ENCODE data around the gene SIRT2. TPM values are rescaled to one million over a fixed set of nuclear protein-coding genes. Genes with fewer than 3 reads are reported as not detected.

SIRT2 gene
- total and polyA plus RNA-seq, 2 of the 8 experiments (the other 6 are each of a cell fraction or from before 2014, with no cell fraction given), result 6.5 to 10.0 TPM

DNA sequence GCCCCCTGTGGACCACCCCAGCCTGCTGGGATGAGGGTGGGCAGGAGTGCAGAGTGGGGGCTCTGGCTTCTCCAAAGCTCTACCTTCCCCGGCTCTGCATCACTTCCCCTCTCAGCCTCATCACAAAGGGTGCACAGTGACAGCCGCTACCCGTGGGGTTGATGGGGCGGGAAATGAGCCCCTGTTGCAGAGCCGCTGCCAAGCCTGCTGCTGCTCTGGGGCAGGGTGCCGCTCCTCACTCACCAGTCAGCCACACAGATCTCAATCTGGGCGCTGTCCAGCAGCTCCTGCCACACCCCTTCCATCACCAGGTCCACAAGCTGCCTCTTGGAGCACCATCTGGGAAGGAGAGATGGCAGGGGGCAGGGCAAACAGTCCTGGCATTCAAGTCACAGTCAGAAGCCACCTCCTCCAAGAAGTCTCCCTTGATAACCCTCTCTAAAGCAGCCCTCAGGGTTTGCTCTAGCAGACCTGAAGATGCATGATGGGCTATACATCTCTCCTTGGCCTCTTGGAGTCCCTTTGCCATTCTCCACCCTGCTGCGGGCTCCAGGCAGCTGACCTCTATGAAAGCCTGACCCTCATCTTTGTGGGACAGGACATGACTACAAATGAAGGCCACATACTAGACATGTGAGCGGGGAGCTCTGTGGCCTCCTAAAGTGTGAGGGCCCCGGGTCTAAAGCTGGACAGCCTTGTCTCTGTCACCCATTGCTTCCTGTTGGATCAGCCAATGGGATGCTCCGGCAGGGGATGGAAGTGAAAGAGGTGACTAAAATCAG is 47.0 kb upstream of the SIRT2 start:
- Histone ChIP-seq H2AK5ac (ENCODE audit: low read depth, low read length) (no peak overlapping the region), H2BK120ac (replicated peaks; ENCODE audit: low read depth, low read length) (no peak overlapping the region), H3K18ac (ENCODE audit: extremely low read depth, low read length) (no peak overlapping the region), H3K23me2 (ENCODE audit: low read depth, low read length) (peaks cover 5% of the 10 kb centered on the region; the same call in 1 of the 2 replicates), H3K56ac (replicated peaks; ENCODE audit: insufficient read length, low read depth, low read length) (no peak overlapping the region), H3K4me2 (ENCODE audit: insufficient read depth in 1 of 2, low read depth in 2 of 2, low read length in 2 of 2) (no peak overlapping the region), H3K14ac (ENCODE audit: insufficient read length) (no peak overlapping the region), H3K4me3 (ENCODE audit: extremely low read depth in 1 of 4, insufficient read depth in 2 of 4, low read depth in 3 of 4, low read length in 4 of 4) (no peak overlapping the region), H3K23ac (ENCODE audit: insufficient read length) (no peak overlapping the region), H3K9me3 (ENCODE audit: insufficient read depth in 2 of 2, low read depth in 1 of 2, low read length in 1 of 2) (no peaks in the 10 kb centered on the region), H4K5ac (ENCODE audit: insufficient read length, low read depth, low read length) (no peak overlapping the region), H3K27me3 (replicated peaks in 1 of 4; ENCODE audit: control insufficient read depth in 3 of 4, extremely low read depth in 1 of 4, insufficient read depth in 3 of 4, low read length in 3 of 4) (peaks cover 0 to 3% (median under 1%) of the 10 kb centered on the region in 4 experiments; a peak in 1 of 7 replicates), H3K79me2 (ENCODE audit: control insufficient read depth in 1 of 2, insufficient read depth in 2 of 2, low read length in 2 of 2) (no peaks in the 10 kb centered on the region), H4K91ac (replicated peaks; ENCODE audit: insufficient read length, low read length) (no peak overlapping the region), H2BK15ac (ENCODE audit: low read length) (no peak overlapping the region), H3K36me3 (ENCODE audit: control insufficient read depth in 2 of 4, insufficient read depth in 4 of 4, low read length in 3 of 4) (peaks cover 0 to 4% (median 0%) of the 10 kb centered on the region in 4 experiments; a peak in 3 of 8 replicates), H3K79me1 (ENCODE audit: low read depth, low read length) (no peaks in the 10 kb centered on the region), H3K9ac (replicated peaks in 1 of 4; ENCODE audit: extremely low read depth in 1 of 4, low read depth in 3 of 4, low read length in 3 of 4) (no peak overlapping the region), H2AFZ (ENCODE audit: low read length) (no peak overlapping the region), H3K4me1 (replicated peaks in 1 of 4; ENCODE audit: control insufficient read depth in 3 of 4, insufficient read depth in 4 of 4, low read length in 3 of 4) (peaks cover 0 to 5% (median 0%) of the 10 kb centered on the region in 4 experiments; a peak in 3 of 7 replicates), H2BK20ac (ENCODE audit: low read length) (no peak overlapping the region), H4K20me1 (replicated peaks in 1 of 2; ENCODE audit: control insufficient read depth in 1 of 2, insufficient read depth in 2 of 2, low read length in 2 of 2) (peaks cover 0 to 1% of the 10 kb centered on the region in 2 experiments), H2BK5ac (ENCODE audit: low read depth, low read length) (no peak overlapping the region), H3K27ac (ENCODE audit: low read depth, low read length) (no peak overlapping the region), H4K8ac (ENCODE audit: extremely low read depth, insufficient read depth, low read length) (no peak overlapping the region), H3K4ac (replicated peaks; ENCODE audit: insufficient read length, low read depth, low read length) (no peak overlapping the region), H2BK12ac (ENCODE audit: low read depth, low read length) (no peak overlapping the region)
- WGBS, 2 experiments (ENCODE audit: extremely low coverage in 1 of 2, insufficient coverage in 1 of 2, insufficient read length in 1 of 2, insufficient replicate concordance in 2 of 2, low coverage in 1 of 2, low lambda C conversion rate in 2 of 2, missing lambda C conversion rate in 1 of 2), result 83% methylated on average over 11 of the region's 11 CpGs; no CpG with 5 or more reads in 1 of the 2 experiments
- FAIRE-seq (no peak), DNase-seq (ENCODE audit: low read depth in 1 of 2, low spot score in 2 of 2) (no peak)
- ChIA-PET CTCF (ENCODE audit: partially characterized antibody) (interaction anchor here (0.6 to 14.5 kb wide), 3 partner anchors 11 to 60 kb away, joined by 3 to 120 read pairs (median 4); partner anchors contain the start of genes MRPS12 and SARS2), POLR2A (ENCODE audit: partially characterized antibody) (interaction anchor here (1.1 to 1.8 kb wide), 3 partner anchors 10 to 25 kb away, joined by 3 to 7 read pairs (median 3); partner anchors contain the start of genes MRPS12 and SARS2)
- TF ChIP-seq SP2 (IDR thresholded peaks at IDR 0.05; ENCODE audit: low read length) (no peak), TBP (IDR thresholded peaks at IDR 0.05; ENCODE audit: low read depth, low read length) (no peak), SIRT6 (IDR thresholded peaks at IDR 0.05; ENCODE audit: low read length) (no peak), MAFK (IDR thresholded peaks at IDR 0.05; ENCODE audit: low read depth, low read length) (no peak), SRF (IDR thresholded peaks at IDR 0.05; ENCODE audit: low read depth, low read length) (no peak), RXRA (IDR thresholded peaks at IDR 0.05; ENCODE audit: insufficient read depth, low read depth, low read length) (no peak), BACH1 (IDR thresholded peaks at IDR 0.05; ENCODE audit: low read length) (no peak), ASH2L (IDR thresholded peaks at IDR 0.05; ENCODE audit: low read length) (no peak), CBX5 (IDR thresholded peaks at IDR 0.05; ENCODE audit: low read depth, low read length) (no peak)

Measured in H1 (cell line).